HG03460 (cell line): ENCODE data around the gene HNF1B.

Experiments used
- ATAC-seq: cut with Tn5 transposase; IDR thresholded peaks from one replicate; pipeline ENCODE4 v1.9.1; 2021; ENCODE audit not compliant: unreplicated experiment

The HNF1B gene

DNA sequence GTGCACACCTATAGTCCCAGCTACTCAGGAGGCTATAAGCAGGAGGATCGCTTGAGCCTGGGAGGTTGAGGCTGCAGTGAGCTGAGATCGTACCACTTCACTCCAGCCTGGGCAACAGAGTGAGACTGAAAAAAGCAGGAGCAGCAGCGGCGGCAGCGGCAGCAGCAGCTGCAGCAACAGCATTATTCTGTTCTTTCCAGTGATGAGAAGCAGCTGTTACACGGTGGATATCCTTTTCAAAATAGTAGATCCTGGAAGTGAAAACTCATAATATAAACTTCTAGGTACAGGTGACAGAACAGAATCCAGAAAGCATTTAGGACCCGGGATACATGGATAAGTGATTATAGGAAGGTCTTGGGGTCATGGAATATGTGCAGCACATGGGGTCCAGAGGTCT is 17.8 kb upstream of the HNF1B start:
- no peak for ATAC-seq

GRCh38 chr17:37761961-37762360 is 17.1 kb upstream of the HNF1B start:
- no peak for ATAC-seq

GRCh38 chr17:37761059-37761458 is 16.2 kb upstream of the HNF1B start:
- ATAC-seq, result peak; percentile 61

DNA sequence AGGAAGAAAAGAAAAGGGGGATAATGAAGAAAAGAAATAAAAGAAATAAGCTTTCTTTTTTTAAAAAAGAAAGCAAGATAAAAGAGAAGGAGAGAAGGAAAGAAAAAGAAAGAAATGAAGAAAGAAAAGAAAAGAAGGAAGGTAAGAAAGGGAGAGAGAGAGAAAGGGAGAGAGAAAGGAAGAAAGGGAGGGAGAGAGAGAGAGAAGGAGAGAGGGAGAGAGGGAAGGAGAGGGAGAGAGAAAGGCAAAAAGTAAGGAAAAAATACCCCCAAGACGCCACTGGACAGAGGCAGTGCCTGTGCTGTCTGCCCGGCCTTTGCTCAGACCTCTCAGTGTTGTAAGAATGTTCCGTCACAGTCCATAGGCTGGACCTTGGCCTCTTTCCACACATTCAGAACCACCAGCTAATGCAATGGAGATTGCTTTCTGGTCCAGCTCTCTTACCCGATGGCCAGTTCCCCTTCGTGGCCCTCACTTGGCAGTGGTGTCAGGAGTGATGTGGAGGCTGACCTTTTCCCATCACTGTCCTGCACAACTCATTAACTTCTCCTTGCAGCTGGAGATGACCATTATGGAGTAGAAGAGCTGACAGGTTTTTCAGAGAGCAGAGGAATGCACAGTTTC is 14.3 kb upstream of the HNF1B start:
- no peak for ATAC-seq

- no peak for ATAC-seq
These were observed 11.2 kb upstream of the HNF1B start for GRCh38 chr17:37756051-37756450.

GRCh38 chr17:37755455-37755854 is 10.6 kb upstream of the HNF1B start:
- no peak for ATAC-seq

DNA sequence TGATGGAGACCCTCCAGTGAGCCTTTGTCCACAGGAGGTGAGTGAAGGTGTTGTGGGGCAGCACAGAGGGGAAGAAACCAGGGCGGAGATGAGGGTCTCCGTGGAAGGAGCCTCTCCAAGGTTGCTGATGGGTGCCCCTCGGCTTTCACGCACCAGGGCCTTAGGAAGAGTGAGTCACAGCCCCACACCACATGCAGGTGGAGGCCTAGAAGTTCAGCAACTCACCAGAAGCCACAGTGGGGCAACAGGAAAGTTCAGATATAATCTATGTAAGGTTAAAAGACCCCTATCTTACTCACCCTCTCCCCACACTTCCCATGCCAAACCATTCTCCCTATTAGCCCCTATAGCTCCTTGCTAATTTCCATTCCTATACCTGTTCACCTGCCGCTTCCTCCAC is 9.5 kb upstream of the HNF1B start:
- no peak for ATAC-seq

DNA sequence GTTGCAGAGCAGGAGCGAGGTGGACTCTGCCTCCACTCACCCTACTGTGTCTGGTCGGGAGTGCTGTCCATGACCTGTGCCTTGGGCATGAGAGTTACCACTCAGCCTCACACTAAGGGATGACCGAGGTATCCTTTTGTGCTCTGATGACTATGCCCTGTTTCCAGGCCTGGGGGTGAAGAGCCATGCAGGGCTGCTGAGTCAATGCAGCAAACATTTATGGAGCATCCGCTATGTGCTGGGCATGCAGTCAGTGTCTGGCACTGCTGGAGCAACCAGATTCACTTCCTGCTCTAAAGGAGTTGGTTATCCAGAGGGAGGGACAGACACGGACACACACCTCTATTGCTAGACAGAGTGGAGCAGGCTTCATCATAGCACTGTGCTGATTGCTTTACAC is 7.6 kb upstream of the HNF1B start:
- ATAC-seq, result no peak

DNA sequence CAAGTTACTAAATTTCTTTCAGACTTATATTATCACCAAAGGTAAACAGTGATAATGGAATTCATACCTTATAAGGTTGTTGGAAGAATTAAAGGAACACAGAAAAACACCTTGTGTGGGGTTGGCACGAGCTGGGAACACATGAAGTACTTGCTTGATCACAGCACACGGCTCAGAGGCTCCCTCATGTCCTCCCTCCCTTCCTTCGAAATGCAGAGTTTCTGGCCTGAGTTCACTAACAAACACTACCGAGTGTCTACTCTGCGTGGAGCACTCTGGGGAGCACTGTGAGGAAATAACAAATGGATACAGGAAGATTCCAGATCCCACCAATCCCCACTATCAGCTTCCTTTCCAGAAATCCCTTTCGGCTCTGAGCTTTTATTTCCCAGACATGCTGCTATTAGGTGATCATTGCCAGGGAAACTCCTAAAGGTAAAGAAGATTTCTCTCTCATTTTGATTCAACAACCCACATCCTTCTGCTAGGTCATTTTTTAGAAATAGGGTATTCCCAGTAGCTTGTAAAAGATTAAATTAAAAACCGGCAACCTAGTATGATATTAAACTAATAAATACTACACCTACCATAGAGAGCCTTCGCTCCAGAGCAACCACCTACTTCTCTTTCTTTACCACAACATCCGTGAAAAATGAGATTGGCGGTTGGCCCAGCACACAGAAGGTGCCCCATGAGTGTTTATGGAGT is 6.1 kb upstream of the HNF1B start:
- ATAC-seq, result peak; percentile 55

- no peak for ATAC-seq
These were observed 5.4 kb upstream of the HNF1B start for GRCh38 chr17:37750292-37750691.

GRCh38 chr17:37747222-37747621 is 2.4 kb upstream of the HNF1B start:
- ATAC-seq, result no peak

- no peak for ATAC-seq
These were observed 1.8 kb upstream of the HNF1B start for GRCh38 chr17:37746617-37747016.

DNA sequence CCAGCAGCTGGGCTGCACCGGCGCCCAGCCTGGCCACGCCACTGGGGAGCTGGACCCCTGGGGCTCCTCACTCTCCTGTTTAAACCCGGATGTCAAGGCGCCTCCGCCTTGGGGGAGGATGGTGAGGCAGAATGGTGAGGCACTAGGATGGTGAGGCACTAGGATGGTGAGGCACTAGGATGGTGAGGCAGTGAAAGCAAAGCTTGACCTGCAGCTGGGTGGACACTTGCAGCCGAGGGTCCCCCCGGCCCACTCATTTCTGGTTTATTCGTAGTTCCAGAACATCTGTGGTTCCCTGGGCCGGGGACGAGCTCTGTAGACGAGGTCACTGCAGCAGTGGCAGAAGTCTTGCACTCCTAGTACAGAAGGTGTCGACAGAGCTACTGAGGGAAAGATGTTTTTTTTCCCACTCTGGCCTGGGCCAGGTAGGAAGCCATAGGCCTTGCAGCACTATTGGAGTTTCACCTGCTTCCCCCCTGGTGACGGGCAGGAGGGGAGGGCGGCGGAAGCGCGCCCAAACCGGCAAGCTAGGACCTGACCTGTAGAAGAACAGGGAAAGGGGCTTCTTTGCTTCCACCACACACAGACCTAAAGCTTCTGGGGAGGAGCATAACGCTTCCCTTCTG is 1.1 kb upstream of the HNF1B start:
- no peak for ATAC-seq

- peak; percentile 0 for ATAC-seq
These were observed 279 bp downstream of the HNF1B start for GRCh38 chr17:37744633-37744927.

- ATAC-seq, result no peak
These were observed 805 bp downstream of the HNF1B start for GRCh38 chr17:37743875-37744632.

DNA sequence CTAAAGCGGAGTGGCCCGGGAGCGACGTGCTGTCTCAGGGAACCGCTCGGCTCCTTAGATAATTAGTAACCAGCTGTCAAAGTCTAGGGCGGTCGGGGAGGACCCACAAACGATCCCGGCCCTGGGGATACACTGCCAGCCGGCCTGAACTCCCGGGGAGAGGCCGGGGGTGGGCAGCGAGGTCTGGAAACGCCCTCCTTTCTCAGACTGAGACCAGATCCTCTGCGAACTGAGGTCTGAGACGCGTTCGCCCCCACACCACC is 1.3 kb downstream of the HNF1B start:
- no peak for ATAC-seq

DNA sequence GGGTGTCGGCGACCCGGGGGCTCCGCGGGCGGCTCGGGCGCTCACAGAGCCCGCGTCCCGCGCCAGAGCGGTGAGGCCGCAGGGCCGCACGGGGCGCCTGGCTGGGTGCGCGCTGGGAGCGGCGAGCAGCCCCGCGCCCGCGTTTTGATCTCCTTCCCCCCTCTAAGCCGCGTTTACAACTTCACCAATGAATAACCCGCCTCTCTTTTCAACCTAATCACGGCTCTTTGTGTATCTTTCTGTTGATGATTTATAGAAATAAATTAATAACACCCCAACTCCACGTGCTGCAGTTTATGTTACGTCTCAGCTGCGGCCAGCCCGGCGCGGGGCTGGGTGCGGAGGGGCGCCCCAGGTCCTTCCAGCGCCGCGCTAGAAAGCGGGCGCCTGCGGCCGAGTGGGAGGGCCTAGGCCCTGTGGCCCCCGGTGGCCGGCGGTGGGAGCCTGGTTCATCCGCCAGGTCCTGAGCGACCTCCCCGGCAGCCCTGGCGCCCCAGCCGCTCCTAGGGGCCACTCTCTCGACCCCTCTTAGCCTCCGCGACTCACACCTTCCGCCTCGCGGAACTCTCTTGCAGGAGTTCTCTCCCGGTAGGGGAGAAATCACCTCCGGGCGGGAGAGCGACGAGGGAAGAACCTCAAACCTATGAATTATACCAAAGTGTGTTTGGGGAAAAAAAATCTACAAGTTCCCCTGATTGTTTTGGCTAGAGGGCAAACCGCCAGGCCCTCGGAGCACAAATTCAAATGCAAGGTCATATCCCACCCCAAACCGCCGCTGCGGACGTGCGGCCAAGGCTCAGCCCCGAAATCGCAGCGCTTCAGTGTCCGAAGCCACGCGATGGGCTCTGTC is 1.9 kb downstream of the HNF1B start:
- no peak for ATAC-seq

GRCh38 chr17:37742116-37742761 is 2.6 kb downstream of the HNF1B start:
- no peak for ATAC-seq

DNA sequence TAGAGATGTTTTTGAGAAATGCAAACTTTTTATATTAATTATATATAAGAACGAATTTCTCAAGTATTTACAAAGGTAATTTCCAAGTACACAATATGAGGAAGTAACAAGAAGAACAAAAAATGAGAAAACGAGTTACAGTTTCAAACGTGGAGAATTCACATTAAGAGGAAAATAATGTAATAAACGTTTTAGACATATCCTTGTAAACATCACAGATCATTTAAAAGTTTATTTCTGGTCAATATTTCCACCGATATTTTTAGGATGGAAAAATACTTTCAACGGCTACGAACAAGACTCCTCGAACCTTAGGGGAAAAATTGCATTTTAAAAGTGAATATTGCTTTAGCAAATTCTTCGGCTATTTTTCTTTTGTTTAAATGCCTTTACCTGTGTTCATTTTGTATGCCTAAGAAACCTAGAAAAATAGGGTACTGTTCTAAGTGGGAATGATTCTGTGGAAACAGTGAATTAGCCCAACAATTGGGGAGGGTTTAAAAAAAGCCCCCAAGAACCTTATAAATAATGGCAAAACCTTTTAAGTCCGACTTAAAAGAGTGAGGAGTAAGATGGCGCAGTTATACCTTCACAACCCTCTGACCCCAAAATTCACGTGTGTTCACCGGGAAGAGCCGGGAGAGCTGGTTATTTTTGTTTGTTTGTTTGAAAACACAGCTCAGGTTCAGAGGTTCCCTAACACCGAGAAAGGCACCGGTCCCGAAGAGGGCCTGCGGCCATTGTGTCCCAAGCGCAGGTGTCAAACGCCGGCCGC is 3.3 kb downstream of the HNF1B start:
- ATAC-seq, result no peak

DNA sequence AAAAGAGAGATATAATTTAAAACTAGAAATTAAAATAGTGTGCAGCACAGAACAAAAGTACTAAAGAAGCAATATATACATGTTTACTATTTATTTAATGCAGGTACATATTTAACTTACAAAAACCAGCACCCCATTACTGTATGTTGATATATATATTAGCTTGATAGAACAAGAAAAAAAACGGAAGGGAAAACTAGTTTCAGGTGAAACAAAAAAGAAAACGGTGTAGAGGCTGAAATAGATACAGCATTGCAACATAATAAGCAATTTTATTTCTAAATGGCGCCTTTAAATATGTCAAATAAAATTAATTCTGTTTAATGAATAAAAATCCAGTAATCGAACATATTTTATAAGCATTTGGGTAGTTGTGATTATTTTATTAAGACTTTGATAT is 3.9 kb downstream of the HNF1B start:
- ATAC-seq, result no peak
